HG02588 (cell line): Measurements from ENCODE around the gene SRCAP.
A peak's percentile ranks its signal among the peaks of the same experiment; 100 is the strongest.

Experiments
- ATAC-seq: cut with Tn5 transposase; IDR thresholded peaks from one replicate; pipeline ENCODE4 v1.9.1; 2021; ENCODE audit warnings: mild to moderate bottlenecking, moderate library complexity; ENCODE audit not compliant: unreplicated experiment

Gene SRCAP

DNA sequence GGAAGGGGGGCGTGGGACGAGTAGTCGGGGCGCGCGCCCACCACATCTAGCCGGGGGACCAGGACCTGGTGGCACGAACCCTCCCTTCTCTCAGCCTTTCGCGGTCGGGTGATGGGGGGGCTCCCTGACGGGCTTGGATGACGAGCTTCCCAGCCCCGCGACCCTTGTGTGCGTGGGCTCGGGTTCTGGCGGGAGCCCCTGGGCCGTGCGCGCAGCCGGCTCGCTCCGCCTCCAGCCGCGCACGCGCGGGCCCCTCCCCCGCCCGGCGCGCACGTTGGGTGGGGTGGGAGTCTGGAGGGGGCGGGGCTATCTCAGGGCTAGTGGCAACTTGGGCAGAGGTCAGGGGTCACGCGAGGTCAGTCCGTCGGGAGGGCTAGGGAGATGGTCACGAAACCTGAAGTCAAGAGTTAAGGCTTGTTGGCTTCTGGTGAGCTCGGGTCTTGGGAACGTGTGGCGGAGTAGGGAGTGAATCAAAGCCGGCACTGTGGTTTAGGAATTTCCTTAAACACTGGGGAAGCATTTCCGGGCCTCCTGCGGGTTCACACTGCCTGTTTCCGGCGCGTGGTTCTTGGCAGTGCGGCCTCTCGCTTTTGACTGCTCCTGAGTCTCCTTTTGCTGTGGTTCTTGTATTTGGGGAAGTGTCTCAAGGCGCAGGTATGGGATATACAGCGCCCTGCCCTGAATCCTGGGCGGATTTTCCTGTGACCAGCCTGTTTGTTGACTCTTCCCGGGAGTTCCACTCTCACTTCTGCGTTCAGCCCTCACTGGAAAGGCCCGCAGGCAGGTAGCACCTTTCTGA is at the start of gene SRCAP:
Gene SRCAP (plus strand): TSS at position 356 of the 799 bp plus-strand sequence. CDS start 1,654 bp downstream, outside the sequence.
- peak; percentile 29 for ATAC-seq

DNA sequence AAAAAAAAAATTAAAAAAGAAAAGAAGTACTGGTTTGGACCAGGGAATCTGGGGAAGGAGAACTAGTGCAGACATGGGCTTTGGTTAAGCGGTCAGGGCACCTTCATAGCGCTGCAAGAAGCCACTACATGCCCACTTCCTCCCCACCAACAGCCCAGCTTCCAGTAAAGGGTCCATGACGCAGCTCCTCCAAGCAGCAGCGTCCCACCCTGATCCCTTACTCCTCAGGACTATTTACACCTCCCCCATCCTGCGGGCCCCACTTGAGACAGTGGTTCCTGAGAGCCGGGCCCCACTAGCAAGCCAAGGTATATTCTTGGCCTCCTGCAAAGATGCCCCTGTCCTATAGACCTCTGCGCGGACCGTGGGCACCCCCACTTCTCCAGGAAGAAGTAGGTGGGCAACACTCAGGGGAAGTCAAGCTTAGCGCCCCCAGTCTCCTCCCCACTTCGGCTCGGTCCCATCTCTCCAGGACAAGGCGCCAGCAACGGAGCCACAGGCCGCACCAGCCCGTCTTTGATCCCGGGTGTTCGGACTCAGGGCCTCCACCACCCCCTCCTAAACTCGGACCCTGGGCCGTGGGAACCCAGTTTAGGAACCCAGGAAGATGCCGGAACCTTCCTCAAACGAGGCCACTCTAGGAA is 49.1 kb upstream of the SRCAP start:
- ATAC-seq: no peak

DNA sequence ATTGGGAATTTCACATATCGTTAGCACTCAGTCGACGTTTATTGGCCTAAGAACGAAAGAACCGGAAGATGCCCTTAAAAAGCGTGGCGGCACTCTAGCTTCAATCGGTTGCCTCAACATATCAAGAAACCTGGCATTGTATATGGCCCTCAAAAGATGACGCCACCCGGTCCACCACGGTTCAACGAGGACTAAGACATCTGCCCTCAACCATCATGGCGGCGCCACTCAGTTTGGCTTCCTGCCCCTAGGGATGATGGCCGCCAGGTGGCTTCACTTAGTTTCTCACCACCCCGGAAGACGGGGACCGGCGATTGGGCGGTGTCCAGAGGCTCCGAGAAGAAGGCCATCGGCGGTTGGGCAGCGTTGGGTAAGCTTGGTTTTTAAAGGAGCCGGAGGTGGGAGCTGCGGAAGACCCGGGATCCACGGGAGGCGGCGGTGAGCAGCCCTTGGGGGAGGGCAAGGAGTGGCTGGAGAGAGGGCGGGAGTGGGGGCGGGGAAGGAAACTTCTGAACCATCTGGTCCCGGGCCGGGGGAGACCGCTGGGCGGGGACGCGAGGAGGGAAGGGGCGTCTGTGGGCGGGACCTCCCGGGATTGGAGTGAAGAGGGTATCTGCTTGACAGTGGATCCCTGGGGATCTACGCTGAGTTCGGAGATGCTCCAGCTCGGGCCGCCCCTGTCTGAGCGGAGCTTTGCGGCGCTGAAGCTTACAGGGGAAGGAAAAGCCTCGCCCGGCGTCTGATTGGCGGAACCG is 48.4 kb upstream of the SRCAP start, which contains the start of gene PRR14:
Gene PRR14 (plus strand): TSS at position 592 of the 755 bp plus-strand sequence. CDS start 686 bp downstream, outside the sequence.
- ATAC-seq: peak; percentile 76

DNA sequence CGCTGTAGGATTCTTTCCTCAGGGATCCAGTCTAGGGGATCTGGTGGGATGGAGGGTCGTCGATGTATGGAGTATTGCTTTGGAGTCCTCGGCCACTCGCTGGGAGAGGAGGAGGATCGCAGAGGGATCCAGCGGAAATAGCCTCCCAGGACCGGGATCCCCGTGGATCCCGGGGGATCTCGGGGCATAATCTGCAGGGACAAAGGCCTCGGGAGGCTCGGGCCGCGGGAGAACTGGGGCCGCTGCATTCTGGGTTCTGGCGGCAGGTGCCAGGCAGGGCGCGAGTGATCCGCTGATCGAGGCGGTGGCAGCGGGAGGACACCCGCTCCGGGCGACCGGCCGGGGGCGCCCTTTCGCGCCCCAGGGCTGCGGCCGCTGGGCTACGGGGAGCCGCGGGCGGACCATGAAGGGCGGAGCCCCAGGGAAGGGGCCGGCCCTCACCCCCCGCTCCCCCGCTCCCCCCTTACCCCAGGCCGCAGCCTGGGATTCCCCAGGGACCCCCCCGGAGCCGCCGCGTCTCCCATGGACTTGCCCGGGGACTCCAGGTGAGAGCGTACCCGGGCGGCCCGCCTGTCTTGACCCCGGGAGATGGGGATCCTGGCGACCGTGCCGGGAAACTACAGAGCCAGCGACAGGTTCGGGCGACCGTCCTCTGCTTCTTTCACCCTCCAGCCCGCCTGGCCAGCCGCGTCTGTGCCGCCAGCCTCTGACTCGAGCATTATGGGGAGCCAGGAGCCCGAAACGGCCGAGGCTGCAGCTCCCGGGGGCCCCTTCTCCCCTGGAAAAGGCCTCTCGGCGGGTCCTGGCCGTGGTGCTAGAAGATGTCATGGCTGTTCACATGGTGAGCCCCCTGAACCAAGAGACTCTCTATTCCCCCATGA is 47.6 kb upstream of the SRCAP start:
- ATAC-seq: peak; percentile 47

DNA sequence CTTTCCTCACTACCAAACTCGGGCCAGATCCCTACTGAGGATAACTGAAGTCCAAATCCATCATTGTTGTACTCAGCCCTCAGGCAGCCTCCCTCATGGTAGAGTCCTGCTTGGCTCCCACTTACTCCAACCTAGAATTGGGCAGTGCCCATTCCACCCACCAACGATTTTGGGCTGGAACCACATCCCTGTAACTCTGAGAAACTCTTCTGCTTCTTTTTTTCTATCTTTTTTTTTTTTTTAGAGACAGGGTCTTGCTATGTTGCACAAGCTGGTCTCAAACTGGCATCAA is 47.0 kb upstream of the SRCAP start:
- ATAC-seq: no peak

DNA sequence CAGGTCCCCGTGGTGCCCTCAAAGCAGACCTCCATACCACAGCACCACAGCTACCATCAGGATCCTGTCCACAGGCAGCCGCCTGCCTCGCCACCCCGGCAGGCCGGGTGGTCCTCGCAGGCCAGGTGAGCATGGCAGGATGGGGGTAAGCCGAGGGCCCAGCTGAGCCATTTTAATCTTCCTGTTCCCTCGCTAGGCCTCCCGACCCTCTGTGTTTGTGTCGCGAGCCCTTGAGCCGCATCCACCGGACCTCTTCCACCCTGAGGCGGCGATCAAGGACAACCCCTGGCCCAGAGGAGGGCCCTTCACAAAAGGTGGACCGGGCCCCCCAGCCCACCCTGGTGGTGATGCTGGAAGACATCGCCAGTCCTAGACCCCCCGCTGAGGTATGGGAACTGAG is 46.3 kb upstream of the SRCAP start:
- ATAC-seq: no peak

DNA sequence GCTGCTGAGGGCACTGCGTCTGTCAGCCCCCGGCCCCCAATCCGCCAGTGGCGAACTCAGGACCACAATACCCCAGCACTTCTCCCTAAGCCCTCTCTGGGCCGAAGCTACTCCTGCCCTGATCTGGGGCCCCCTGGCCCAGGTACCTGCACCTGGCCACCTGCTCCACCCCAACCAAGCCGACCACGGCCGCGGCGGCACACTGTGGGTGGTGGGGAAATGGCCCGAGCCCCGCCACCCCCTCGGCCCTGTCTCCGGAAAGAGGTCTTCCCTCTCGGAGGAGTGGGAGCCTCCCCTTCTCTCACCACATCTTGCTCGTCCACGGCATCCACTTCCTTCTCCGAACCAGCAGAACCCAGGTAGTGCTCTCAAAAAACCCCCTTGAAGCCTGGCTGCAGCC is 44.1 kb upstream of the SRCAP start:
- ATAC-seq: no peak

DNA sequence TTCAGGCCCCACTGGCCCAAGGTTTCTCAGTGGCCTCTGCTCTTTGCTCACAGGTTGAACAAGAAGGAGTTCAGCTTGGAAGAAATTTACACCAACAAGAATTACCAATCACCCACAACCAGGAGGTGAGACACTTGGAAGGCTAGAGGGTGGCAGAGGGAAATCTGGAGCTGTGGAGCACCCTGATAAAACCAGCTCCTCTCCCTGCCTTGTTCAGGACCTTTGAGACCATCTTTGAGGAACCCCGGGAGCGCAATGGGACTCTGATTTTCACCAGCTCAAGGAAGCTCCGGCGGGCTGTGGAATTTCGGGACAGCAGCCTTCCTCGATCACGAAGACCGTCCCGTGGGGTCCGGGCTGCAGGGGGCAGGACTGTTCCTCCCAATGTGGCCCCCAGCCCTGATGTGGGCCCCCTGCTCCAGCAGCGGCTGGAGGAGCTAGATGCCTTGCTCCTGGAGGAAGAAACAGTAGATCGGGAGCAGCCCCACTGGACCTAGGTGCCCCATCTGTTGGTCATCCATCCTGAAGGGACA is 43.1 kb upstream of the SRCAP start:
- no peak for ATAC-seq

DNA sequence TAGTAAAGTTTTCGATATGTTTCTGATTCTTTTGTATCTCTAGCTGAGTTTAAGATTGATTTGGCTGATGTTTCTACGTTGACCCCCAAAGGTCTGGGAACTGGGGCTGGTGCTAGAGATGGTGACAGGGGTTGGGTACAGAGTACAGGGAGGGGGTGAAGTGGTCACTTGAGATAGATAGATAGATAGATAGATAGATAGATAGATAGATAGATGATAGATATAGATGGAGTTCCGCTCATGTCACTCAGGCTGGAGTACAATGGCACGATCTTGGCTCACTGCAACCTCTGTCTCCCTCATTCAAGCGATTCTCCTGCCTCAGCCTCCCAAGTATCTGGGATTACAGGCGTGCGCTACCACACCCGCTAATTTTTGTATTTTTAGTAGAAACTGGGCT is 42.6 kb upstream of the SRCAP start:
- no peak for ATAC-seq

DNA sequence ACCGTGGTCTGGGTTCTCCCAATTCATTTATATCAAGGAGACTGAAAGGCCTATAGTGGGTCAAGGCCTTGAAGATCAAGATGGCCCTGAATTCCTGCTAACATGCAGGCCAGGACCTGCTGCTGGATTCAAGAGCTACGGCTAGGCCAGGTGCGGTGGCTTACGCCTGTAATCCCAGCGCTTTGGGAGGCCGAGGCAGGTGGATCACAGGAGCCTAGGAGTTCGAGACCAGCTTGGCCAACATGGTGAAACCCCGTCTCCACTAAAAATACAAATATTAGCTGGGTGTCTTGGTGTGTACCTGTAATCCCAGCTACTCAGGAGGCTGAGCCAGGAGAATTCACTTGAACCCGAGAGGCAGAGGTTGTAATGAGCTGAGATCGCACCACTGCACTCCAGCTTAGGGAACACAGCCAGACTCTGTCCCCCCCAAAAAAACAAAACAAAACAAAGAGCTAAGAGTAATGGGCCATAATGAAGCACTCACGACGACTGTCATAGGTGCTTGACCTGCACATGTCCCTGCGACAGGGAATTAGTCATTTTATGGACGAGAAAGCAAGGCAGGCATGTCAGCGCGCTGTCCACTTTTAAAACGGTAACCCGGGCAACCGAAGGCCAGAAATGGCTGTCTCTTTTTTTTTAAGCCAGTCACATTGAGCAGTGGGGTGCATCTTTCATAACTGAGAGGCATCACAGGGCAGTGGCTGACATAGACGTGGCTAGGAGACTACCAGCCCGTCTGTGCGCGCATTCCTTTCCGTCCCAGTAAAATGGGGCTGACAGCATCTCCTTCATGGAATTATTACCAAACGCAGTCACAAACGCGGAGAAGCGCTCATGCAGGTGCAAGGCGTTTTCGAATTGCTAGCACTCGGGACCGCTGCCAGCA is 41.8 kb upstream of the SRCAP start:
- ATAC-seq: no peak

DNA sequence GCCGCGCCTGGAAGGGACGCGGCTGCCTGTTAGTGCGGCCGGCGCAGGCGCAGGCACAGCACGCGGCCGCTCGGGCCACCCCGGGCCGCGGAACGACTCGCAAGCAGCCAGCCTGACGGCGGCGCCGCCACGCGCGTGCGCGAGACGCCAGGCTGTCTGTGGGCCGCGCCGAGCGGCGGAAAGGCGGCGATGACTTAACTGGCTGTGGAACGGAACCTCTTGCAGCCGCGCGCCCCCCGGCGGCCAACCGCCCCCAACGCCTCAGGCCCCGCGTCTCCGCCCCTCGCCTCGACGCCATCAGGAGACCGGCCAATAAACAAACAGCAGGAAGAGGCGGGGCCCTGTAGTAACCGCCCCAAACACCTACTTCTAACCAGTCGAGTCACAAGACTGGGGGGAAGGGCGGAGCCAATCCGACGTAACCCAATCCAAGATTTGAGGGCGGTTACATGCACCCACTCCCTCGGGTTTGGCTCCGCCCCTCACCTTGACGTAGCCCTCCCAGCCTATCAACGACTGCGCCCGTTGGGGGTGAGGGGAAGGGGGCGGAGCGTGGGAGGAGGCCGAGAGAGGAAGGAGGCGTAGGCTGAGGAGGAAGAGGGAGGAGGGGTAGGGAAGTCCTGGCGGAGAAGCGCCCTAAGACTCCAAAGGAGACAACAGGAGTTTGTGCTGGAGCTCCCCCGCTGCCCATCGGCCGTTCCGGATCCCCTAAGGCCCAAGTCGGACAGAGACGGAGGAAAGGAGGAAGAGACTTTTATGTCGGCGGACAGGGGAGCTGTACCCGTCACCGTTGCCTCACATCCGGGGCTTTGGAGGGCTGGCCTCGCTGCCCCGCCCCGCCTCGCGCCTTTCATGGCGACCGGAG is 40.9 kb upstream of the SRCAP start, which contains the start of gene FBRS:
Gene FBRS (plus strand): TSS at position 566 of the 865 bp plus-strand sequence. CDS start 1,088 bp downstream, outside the sequence.
- peak; percentile 57 for ATAC-seq

DNA sequence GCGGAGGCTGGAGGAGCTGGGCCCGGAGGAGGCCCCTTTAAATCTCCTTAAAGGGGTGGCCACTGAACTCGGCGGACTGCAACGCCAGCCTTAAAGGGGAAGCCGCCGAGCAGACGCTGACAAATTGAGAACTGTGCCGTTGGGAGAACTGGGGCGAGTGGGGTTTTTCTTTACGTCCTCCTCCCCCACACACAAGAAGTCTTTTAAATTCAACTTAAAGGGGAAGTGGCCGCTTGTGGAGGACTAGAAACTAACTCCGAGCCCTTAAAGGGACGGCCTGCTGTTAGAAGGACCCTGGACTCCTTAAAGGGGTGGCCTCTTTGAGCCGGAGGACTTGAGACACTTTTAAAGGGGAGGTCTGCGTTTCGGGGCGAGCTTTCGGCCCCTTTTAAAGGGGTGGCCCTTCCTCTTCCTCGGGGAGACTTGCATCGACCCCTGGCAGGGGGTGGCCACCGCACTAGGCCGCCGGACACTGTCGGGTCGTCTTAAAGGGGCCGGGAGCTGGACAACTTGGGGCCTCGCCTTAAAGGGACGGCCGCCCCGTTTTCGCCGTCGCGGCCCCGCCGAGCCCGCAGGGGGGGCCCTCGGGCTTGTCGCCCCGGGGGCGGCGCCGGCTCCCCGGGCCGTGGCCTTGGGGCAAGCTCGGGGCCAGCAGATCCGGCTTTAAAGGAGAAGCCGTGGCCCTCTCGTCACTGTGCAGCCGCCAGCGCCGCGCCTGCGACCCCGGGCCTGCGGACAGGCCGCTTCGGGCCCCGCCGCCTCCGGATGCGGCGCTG is 40.1 kb upstream of the SRCAP start:
- ATAC-seq: peak; percentile 26

DNA sequence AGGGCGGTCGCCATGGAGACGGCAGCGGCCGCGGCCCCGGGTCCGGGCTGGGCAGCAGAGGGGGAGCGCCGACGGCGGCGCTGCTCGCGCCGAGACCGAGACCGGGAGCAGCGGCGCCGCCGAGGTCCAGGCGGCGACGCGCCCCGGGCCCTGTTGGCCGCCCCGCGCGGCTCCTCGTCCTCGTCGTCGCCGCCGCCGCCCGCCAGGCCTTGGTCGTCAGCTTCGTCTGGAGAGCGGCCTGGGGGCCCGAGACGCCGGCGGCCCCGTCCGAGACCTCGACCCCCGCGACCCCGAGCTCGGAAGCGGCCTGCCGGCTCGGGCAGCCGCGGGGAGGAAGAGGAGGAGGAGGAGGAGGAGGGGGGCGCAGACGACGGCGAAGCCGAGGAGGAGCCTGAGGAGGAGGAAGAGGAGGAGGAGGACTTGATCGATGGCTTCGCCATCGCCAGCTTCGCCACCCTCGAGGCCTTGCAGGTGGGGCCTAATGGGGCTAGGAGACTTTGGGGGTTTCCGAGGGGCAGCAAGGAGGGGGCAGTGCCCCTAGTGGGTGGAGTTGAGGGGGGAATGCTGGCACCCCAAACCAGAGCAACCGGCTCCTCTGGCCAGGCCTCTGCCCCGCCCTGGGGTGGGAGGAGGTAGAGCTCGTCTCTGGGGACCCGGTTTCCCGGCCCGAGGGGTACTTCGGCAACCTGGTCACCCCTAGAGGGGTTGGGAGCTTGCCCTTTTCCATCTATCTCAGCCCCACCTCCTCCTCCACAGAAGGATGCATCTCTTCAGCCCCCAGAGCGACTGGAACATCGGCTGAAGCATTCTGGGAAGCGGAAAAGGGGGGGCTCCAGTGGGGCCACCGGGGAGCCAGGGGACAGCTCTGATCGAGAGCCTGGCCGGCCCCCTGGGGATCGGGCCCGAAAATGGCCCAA is 39.2 kb upstream of the SRCAP start:
- no peak for ATAC-seq

DNA sequence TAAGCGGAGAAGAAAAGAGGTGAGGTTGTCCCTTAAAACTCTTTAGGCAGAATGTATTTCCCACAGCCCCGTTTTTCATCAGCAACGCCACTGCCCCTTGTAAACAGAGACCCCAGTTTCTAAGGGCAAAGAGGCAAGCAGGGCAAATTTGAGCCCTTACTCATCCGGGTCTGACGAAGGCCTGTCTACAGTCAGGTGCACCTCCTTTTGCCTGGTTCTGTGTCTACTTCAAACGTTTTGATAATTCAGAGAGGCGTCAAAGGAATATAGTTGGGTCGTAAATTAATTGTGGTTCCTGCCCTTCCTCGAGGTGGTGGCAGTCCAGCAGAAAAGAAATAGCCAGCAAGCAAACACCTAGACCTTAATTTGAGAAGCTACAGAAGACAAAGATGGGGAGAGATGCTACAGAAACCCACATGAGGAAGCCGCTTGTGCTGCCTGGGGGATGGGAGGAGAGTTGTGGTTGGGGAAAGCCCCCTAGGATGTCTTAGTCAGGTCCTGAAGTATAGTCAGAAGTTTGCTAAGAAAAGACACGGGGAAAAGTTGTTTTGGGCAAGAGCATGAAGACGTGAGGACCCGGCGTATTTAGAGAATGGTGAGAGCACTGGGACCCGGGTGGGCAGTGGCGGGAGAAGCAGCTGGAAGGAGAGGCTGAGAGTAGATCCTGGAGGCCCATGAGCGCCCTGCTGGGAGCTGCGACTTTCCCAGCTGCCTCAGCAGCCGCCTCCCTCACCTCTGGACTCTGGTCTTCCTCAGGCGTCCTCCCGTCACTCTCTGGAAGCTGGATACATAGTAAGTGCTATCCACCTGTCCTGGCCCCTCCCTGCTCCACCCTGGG is 38.3 kb upstream of the SRCAP start:
- no peak for ATAC-seq

DNA sequence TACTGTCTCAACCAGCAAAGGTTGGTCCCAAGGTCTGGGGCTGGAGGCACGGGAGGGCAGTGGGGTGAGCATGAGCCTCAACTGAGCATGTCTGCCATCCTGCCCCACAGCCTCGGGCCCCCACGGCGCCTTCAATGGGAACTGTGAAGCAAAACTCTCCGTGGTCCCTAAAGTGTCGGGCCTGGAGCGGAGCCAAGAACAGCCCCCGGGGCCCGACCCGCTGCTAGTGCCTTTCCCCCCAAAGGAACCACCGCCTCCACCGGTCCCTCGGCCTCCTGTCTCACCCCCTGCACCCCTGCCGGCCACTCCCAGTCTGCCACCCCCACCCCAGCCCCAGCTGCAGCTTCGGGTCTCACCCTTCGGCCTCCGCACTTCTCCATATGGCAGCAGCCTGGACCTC is 36.5 kb upstream of the SRCAP start:
- no peak for ATAC-seq

DNA sequence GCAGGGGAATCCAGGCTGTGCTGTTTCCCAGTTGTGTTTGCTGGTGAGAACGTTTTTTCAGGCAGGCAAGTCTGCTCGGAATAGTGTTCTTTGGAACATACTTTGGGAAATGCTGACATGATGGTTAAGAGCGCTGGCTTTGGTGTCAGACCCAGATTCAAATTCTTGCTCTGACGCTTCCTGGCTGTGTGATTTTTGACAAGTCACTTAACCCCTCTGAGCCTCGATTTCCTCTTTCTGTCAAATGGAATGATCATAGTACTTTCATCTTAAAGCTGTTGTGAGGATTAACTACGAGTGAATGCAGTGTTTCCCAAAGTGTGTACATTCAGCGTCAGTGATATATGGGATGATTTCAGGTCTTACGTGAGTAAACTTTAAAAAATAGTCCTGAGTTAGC is 35.9 kb upstream of the SRCAP start:
- ATAC-seq: no peak
